ENCODE results near the gene CD82. TPM values are rescaled to one million over a fixed set of nuclear protein-coding genes. Genes with fewer than 3 reads are reported as not detected.
"Not testable (repeated sequence)": the region's sequence is repeated elsewhere in the genome, so short reads cannot be mapped to it uniquely, and the experiment has no call there.

CD82 gene
- total RNA-seq, 1 donor from 2014 or later: 469 TPM

DNA sequence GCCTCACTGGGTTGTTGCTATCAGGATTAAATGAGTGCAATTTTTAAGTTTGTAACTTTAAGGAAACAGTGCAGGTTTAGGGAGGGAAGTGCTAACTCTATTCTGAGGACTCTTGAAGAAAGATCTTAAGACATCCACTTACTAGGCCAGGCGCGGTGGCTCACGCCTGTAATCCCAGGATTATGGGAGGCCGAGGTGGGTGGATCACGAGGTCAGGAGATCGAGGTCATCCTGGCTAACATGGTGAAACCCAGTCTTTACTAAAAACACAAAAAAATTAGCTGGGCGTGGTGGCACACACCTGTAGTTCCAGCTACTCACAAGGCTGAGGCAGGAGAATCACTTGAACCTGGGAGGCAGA is 5.5 kb upstream of the CD82 start:
- H3K27ac Mint-ChIP-seq; H3K36me3 Mint-ChIP-seq (ENCODE audit: low read depth); H3K27me3 Mint-ChIP-seq; H3K9me3 Mint-ChIP-seq; DNase-seq; H3K4me3 Mint-ChIP-seq: not testable (repeated sequence)
- intact Hi-C loops (cut with micrococcal nuclease): loop anchor here (5.0 to 10.0 kb wide), 4 partner anchors 217 to 1565 kb away; partner anchors contain the start of genes PHF21A and SLC35C1
- H3K4me1 Mint-ChIP-seq: peaks cover 40% of the 10 kb centered on the region

- Mint-ChIP-seq H3K27me3 (no peaks in the 10 kb centered on the region), H3K9me3 (no peaks in the 10 kb centered on the region), H3K4me3 (no peak overlapping the region), H3K4me1 (peaks cover 40% of the 10 kb centered on the region), H3K36me3 (ENCODE audit: low read depth) (peaks cover 3% of the 10 kb centered on the region), H3K27ac (no peak overlapping the region)
- DNase-seq: no peak
- intact Hi-C loops (cut with micrococcal nuclease): loop anchor here (10.0 kb wide), 2 partner anchors 1243 to 1563 kb away; partner anchors contain the start of genes PHF21A and SLC35C1
Observed at GRCh38 chr11:44561275-44561805, 4.1 kb upstream of the CD82 start.

DNA sequence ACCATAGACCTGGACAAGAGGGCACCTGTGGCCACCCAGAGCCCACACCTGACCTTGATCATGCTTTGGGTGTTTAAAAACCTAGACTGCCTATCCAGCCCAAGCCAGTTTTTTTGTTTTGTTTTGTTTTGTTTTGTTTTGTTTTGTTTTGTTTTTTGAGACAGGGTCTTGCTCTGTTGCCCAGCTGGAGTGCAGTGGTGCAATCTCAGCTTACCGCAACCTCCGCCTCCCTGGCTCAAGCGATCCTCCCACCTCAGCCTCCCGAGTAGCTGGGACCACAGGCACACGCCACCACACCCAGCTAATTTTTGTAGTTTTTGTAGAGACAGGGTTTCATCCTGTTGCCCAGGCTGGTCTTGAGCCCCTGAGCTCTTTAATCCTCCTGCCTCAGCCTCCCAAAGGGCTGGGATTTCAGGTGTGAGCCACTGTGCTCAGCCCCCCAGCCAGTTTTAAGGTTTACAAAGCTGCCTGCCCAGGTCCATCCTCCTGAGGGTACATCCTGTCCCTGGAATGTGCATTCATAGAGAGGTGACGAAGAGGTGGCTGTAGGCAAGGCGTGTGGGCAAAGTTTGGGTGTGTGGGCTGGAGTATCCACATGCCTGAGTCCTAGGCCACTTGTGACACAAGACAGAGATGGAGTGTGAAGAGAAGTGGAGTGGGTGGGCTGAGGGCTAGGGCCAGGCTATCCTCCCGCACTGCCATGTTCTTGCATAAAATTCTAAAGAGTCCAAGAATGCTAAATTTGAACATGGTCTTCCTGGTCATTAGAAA is 3.3 kb upstream of the CD82 start:
- no peak for DNase-seq
- intact Hi-C loops (cut with micrococcal nuclease): loop anchor here (10.0 kb wide), 2 partner anchors 1243 to 1563 kb away; partner anchors contain the start of genes PHF21A and SLC35C1
- Mint-ChIP-seq H3K27ac (no peak overlapping the region), H3K36me3 (ENCODE audit: low read depth) (peaks cover 11% of the 10 kb centered on the region), H3K4me1 (peaks cover 38% of the 10 kb centered on the region), H3K4me3 (no peak overlapping the region), H3K9me3 (no peaks in the 10 kb centered on the region), H3K27me3 (no peaks in the 10 kb centered on the region)

- H3K36me3 Mint-ChIP-seq (ENCODE audit: low read depth): peaks cover 19% of the 10 kb centered on the region
- H3K4me3 Mint-ChIP-seq: no peak overlapping the region
- no peaks in the 10 kb centered on the region for H3K9me3 Mint-ChIP-seq
- H3K27ac Mint-ChIP-seq: no peak overlapping the region
- no peak for DNase-seq
- intact Hi-C loops (cut with micrococcal nuclease): loop anchor here (10.0 kb wide), 2 partner anchors 1242 to 1562 kb away; partner anchors contain the start of genes PHF21A and SLC35C1
- H3K27me3 Mint-ChIP-seq: no peaks in the 10 kb centered on the region
- peaks cover 43% of the 10 kb centered on the region for H3K4me1 Mint-ChIP-seq
Observed at GRCh38 chr11:44562845-44563460, 2.5 kb upstream of the CD82 start.

DNA sequence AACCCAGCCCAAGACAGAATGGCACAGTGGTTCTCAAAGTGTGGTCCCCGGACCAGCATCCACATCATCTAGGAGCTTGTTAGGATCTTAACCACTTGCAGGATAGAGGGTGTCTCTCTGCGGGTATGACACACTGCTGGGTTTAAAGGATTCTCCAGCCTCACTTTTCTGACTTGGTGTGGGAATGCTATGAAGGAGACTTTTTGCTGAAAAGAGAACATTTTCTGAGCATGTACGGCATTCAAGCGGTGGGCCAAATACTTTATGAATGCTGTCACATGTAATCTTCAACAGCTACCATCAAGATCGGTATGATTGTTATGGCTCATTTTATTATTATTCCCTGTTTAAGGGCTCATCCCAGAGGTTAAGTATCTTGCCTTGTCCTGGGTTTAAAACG is 1.8 kb upstream of the CD82 start:
- no peak overlapping the region for H3K4me3 Mint-ChIP-seq
- no peak overlapping the region for H3K27ac Mint-ChIP-seq
- H3K4me1 Mint-ChIP-seq: peaks cover 48% of the 10 kb centered on the region

GRCh38 chr11:44564166-44564565 is 1.3 kb upstream of the CD82 start:
- no peak for DNase-seq
- intact Hi-C loops (cut with micrococcal nuclease): loop anchor here (2.0 to 10.0 kb wide), 3 partner anchors 299 to 1561 kb away; partner anchors contain the start of genes PHF21A and SLC35C1
- Mint-ChIP-seq H3K4me1 (peaks cover 47% of the 10 kb centered on the region), H3K27me3 (no peaks in the 10 kb centered on the region), H3K4me3 (no peak overlapping the region), H3K27ac (no peak overlapping the region), H3K36me3 (ENCODE audit: low read depth) (peaks cover 29% of the 10 kb centered on the region), H3K9me3 (no peaks in the 10 kb centered on the region)

More for the DNA sequence above, 1.8 kb upstream of the CD82 start:
- H3K9me3 Mint-ChIP-seq: no peaks in the 10 kb centered on the region
- no peak for DNase-seq
- intact Hi-C loops (cut with micrococcal nuclease): loop anchor here (2.0 to 10.0 kb wide), 3 partner anchors 299 to 1561 kb away; partner anchors contain the start of genes PHF21A and SLC35C1
- H3K36me3 Mint-ChIP-seq (ENCODE audit: low read depth): peaks cover 24% of the 10 kb centered on the region
- H3K27me3 Mint-ChIP-seq: no peaks in the 10 kb centered on the region

- Mint-ChIP-seq H3K27me3 (no peaks in the 10 kb centered on the region), H3K9me3 (no peaks in the 10 kb centered on the region), H3K4me1 (peaks cover 47% of the 10 kb centered on the region), H3K4me3 (peak overlapping the region; percentile 90), H3K36me3 (ENCODE audit: low read depth) (peaks cover 35% of the 10 kb centered on the region), H3K27ac (peak overlapping the region; percentile 62)
- DNase-seq: no peak
- intact Hi-C loops (cut with micrococcal nuclease): loop anchor here (1.0 to 10.0 kb wide), 8 partner anchors 10 to 1560 kb away; partner anchors contain the start of genes CRY2, PHF21A, SLC35C1 and TSPAN18
Observed at GRCh38 chr11:44564670-44565210, 723 bp upstream of the CD82 start.

GRCh38 chr11:44565953-44566949 is 788 bp downstream of the CD82 start:
- intact Hi-C loops (cut with micrococcal nuclease): loop anchor here (1.0 to 10.0 kb wide), 8 partner anchors 8 to 1559 kb away; partner anchors contain the start of genes CRY2, PHF21A, SLC35C1 and TSPAN18
- Mint-ChIP-seq H3K27ac (peak overlapping the region; percentile 88), H3K9me3 (no peaks in the 10 kb centered on the region), H3K36me3 (ENCODE audit: low read depth) (peaks cover 49% of the 10 kb centered on the region), H3K27me3 (no peaks in the 10 kb centered on the region), H3K4me1 (peaks cover 53% of the 10 kb centered on the region), H3K4me3 (peak overlapping the region; percentile 90)
- peak; percentile 70 for DNase-seq

DNA sequence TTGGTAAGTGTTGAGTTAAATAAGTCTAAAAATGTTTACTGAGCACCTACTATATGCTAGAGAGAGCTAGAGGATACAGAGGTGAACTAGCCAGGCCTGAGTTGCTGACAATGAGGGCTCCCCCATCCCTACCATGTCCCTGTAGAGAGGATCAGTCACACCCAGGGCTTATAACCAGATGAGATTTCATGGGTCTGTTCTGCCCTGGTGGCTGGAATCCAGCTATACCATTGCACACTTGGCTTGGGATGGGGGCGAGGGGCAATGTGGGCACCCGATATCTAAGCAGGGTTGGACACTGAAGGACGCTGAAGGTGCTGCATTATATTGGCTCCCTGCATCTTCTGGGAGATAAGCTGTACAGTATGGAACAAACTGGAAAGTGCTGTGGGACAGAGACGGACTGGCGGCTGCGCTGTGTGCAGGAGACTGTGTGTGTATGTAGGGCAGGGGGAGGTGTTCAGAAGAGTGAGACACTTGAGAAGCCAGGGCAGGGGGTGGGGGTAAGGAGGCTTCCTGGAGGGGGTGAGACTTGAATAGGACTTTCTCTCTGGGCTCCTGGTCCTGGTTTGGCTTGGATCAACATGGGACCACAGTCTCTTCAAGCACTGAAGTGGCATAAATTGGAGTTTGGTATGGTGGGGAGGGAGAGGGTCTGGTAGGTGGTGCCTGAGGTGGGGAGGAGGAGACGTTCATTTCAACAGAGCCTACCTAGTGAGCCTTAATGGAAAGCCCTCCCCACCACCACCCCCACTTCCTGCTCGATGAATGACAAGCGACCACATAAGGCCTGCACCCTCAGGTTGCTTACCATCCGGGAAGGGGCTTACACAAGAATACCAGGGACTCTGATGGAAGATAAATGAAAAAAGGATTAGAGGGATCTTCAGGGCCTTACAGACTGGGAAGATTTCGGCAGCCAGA is 1.8 kb downstream of the CD82 start:
- Mint-ChIP-seq H3K36me3 (ENCODE audit: low read depth) (peaks cover 56% of the 10 kb centered on the region), H3K4me3 (peak overlapping the region; percentile 90), H3K4me1 (peaks cover 57% of the 10 kb centered on the region), H3K9me3 (no peaks in the 10 kb centered on the region), H3K27ac (peak overlapping the region; percentile 88), H3K27me3 (no peaks in the 10 kb centered on the region)
- intact Hi-C loops (cut with micrococcal nuclease): loop anchor here (5.0 to 10.0 kb wide), 4 partner anchors 160 to 1558 kb away; partner anchors contain the start of genes CRY2, PHF21A, SLC35C1 and TSPAN18
- DNase-seq: peak; percentile 78

DNA sequence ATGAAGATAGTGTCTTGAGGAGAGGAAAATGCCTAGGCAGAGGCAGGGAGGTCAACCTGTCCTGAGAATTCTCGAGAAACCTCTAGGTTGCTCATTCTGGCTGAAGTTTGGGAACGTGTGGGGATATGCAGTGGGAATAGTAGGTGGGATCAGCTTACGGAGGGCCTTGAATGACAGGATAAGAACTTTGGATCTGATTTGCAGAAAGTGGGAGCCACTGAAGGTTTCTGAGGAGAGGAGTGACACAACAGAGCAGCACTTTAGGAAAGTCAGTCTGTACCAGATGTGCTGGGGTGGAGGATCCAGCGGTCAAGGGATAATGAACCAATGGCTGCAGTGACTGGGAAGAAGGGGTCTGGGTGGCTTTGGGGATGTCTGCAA is 2.4 kb downstream of the CD82 start:
- no peaks in the 10 kb centered on the region for H3K27me3 Mint-ChIP-seq
- H3K9me3 Mint-ChIP-seq: no peaks in the 10 kb centered on the region
- H3K4me3 Mint-ChIP-seq: peak overlapping the region; percentile 90
- intact Hi-C loops (cut with micrococcal nuclease): loop anchor here (5.0 to 10.0 kb wide), 4 partner anchors 159 to 1557 kb away; partner anchors contain the start of genes CRY2, PHF21A, SLC35C1 and TSPAN18
- H3K36me3 Mint-ChIP-seq (ENCODE audit: low read depth): peaks cover 62% of the 10 kb centered on the region
- no peak for DNase-seq
- H3K27ac Mint-ChIP-seq: peak overlapping the region; percentile 88
- H3K4me1 Mint-ChIP-seq: peaks cover 57% of the 10 kb centered on the region

GRCh38 chr11:44568331-44568657 is 2.8 kb downstream of the CD82 start:
- peak overlapping the region; percentile 88 for H3K27ac Mint-ChIP-seq

More at GRCh38 chr11:44568331-44568657, 2.8 kb downstream of the CD82 start:
- peaks cover 67% of the 10 kb centered on the region for H3K36me3 Mint-ChIP-seq (ENCODE audit: low read depth)
- no peak for DNase-seq
- no peaks in the 10 kb centered on the region for H3K27me3 Mint-ChIP-seq
- no peaks in the 10 kb centered on the region for H3K9me3 Mint-ChIP-seq
- H3K4me1 Mint-ChIP-seq: peaks cover 61% of the 10 kb centered on the region
- intact Hi-C loops (cut with micrococcal nuclease): loop anchor here (5.0 to 10.0 kb wide), 4 partner anchors 159 to 1557 kb away; partner anchors contain the start of genes CRY2, PHF21A, SLC35C1 and TSPAN18
- peak overlapping the region; percentile 90 for H3K4me3 Mint-ChIP-seq

Measured in activated CD4-positive, alpha-beta T cell treated with anti-CD3 and anti-CD28 coated beads, Interleukin-2, amount 10 ng/mL, durations not matched to agents 24 days and 14 days (primary cell).